ENCODE measurements around the gene PRICKLE3. TPM values are rescaled to one million over a fixed set of nuclear protein-coding genes. Genes with fewer than 3 reads are reported as not detected.

PRICKLE3 gene
- total RNA-seq = 11.9 to 13.5 TPM (median 13.4 TPM) in 3 replicates

- H3K27me3 Mint-ChIP-seq (ENCODE audit: low read depth) = no peaks in the 10 kb centered on the region
- peaks cover 31% of the 10 kb centered on the region for H3K4me1 Mint-ChIP-seq
- DNase-seq (ENCODE audit: low spot score in 2 of 2, unreplicated experiment in 2 of 2) = peak in 1 of 2 experiments; percentile 66
- no peak for TF ChIP-seq CTCF (IDR thresholded peaks at IDR 0.05; ENCODE audit: unreplicated experiment)
- peaks cover 6% of the 10 kb centered on the region for H3K36me3 Mint-ChIP-seq
- peak within 1 kb of the TSS; percentile 89 for H3K27ac Mint-ChIP-seq
- H3K4me3 Mint-ChIP-seq = peak within 1 kb of the TSS; percentile 75
- H3K9me3 Mint-ChIP-seq = peaks cover 16% of the 10 kb centered on the region
Measured at GRCh38 chrX:49186125-49187027, at the start of gene PRICKLE3. PRICKLE3 (minus strand) TSS chrX:49186373; CDS start chrX:49186297, 76 bp downstream.

- H3K27ac Mint-ChIP-seq = no peak overlapping the region
- no peak for TF ChIP-seq CTCF (IDR thresholded peaks at IDR 0.05; ENCODE audit: unreplicated experiment)
- no peak overlapping the region for H3K4me3 Mint-ChIP-seq
- peaks cover 7% of the 10 kb centered on the region for H3K9me3 Mint-ChIP-seq
- no peaks in the 10 kb centered on the region for H3K36me3 Mint-ChIP-seq
- H3K4me1 Mint-ChIP-seq = peaks cover 6% of the 10 kb centered on the region
- H3K27me3 Mint-ChIP-seq (ENCODE audit: low read depth) = no peaks in the 10 kb centered on the region
- no peak for DNase-seq (ENCODE audit: low spot score in 2 of 2, unreplicated experiment in 2 of 2)
Measured at GRCh38 chrX:49233887-49234555, 47.8 kb upstream of the PRICKLE3 start.

GRCh38 chrX:49233176-49233575 lies 47.0 kb upstream of the PRICKLE3 start, which contains the start of gene CACNA1F:
CACNA1F (minus strand) TSS chrX:49233340; CDS start chrX:49233309, 31 bp downstream.
- peaks cover 7% of the 10 kb centered on the region for H3K9me3 Mint-ChIP-seq
- H3K27me3 Mint-ChIP-seq (ENCODE audit: low read depth) = no peaks in the 10 kb centered on the region
- H3K4me1 Mint-ChIP-seq = peaks cover 6% of the 10 kb centered on the region
- no peak within 1 kb of the TSS for H3K27ac Mint-ChIP-seq
- DNase-seq (ENCODE audit: low spot score in 2 of 2, unreplicated experiment in 2 of 2) = no peak
- no peak within 1 kb of the TSS for H3K4me3 Mint-ChIP-seq
- no peak for TF ChIP-seq CTCF (IDR thresholded peaks at IDR 0.05; ENCODE audit: unreplicated experiment)
- H3K36me3 Mint-ChIP-seq = no peaks in the 10 kb centered on the region

- Mint-ChIP-seq H3K4me1 (peaks cover 6% of the 10 kb centered on the region), H3K4me3 (no peak overlapping the region), H3K9me3 (peaks cover 12% of the 10 kb centered on the region), H3K27me3 (ENCODE audit: low read depth) (peaks cover 1% of the 10 kb centered on the region), H3K27ac (no peak overlapping the region), H3K36me3 (no peaks in the 10 kb centered on the region)
- no peak for TF ChIP-seq CTCF (IDR thresholded peaks at IDR 0.05; ENCODE audit: unreplicated experiment)
- DNase-seq (ENCODE audit: low spot score in 2 of 2, unreplicated experiment in 2 of 2) = no peak
Measured at GRCh38 chrX:49232525-49232924, 46.4 kb upstream of the PRICKLE3 start.

GRCh38 chrX:49231333-49232000 lies 45.3 kb upstream of the PRICKLE3 start:
- H3K9me3 Mint-ChIP-seq = peaks cover 14% of the 10 kb centered on the region
- H3K36me3 Mint-ChIP-seq = no peaks in the 10 kb centered on the region
- no peak for TF ChIP-seq CTCF (IDR thresholded peaks at IDR 0.05; ENCODE audit: unreplicated experiment)
- H3K4me1 Mint-ChIP-seq = peaks cover 6% of the 10 kb centered on the region
- DNase-seq (ENCODE audit: low spot score in 2 of 2, unreplicated experiment in 2 of 2) = no peak
- H3K27ac Mint-ChIP-seq = no peak overlapping the region
- peak overlapping the region; percentile 66 for H3K4me3 Mint-ChIP-seq
- peaks cover 1% of the 10 kb centered on the region for H3K27me3 Mint-ChIP-seq (ENCODE audit: low read depth)

Measured in mesothelial cell of epicardium (in vitro differentiated cells).